Tibial nerve (tissue), 4 donors: ENCODE data around the gene PTK7. TPM values are rescaled to one million over a fixed set of nuclear protein-coding genes. Genes with fewer than 3 reads are reported as not detected.

Source experiments
- DNase-seq, 2 donors: peaks; one replicate each; pipeline ENCODE4 v3.0.0-alpha.2; 2019; ENCODE audit warnings: low spot score in 2 of 2
- H3K27ac ChIP-seq, 4 donors: fragments of 200-600 bp; sonication (generic) in 3 of 4; one replicate each; pipeline ENCODE4 v1.5.1; 2017 to 2019; ENCODE audit warnings: mild to moderate bottlenecking in 1 of 4
- H3K27me3 ChIP-seq, 2 donors: fragments of 200-600 bp; sonication (generic) in 1 of 2; one replicate each; pipeline versions ENCODE4 v1.5.1 to v1.6.0; 2017 to 2019
- H3K36me3 ChIP-seq, 3 donors: fragments of 200-600 bp; sonication (generic); one replicate each; pipeline ENCODE4 v1.5.1; 2018 to 2019
- H3K4me1 ChIP-seq, 4 donors: fragments of 200-600 bp; sonication (generic) in 3 of 4; one replicate each; pipeline ENCODE4 v1.5.1; 2017 to 2019
- H3K4me3 ChIP-seq, 4 donors: fragments of 200-600 bp; sonication (generic) in 3 of 4; one replicate each; pipeline ENCODE4 v1.5.1; 2017 to 2019; ENCODE audit warnings: mild to moderate bottlenecking in 1 of 4, moderate library complexity in 1 of 4
- H3K9me3 ChIP-seq, 4 donors: fragments of 200-600 bp; sonication (generic) in 3 of 4; one replicate each; pipeline ENCODE4 v1.5.1; 2017 to 2019
- CTCF ChIP-seq, 5 experiments: fragments of 200-600 bp in 3 of 5; fragments of 450-650 bp in 2 of 5; sonication (generic) in 3 of 5; IDR thresholded peaks; one replicate each; pipeline ENCODE4 v1.5.1; 2016 to 2019; ENCODE audit warnings: antibody characterized with exemption in 5 of 5, mild to moderate bottlenecking in 3 of 5, moderate library complexity in 2 of 5
- EP300 ChIP-seq, 2 donors: sonication (generic); formaldehyde crosslinking; IDR thresholded peaks; one replicate each; pipeline ENCODE4 v1.6.1; 2017; ENCODE audit warnings: antibody characterized with exemption in 2 of 2, mild to moderate bottlenecking in 1 of 2
- POLR2A ChIP-seq, 2 donors: fragments of 450-650 bp; IDR thresholded peaks; one replicate each; pipeline ENCODE4 v1.6.1; 2017; ENCODE audit warnings: antibody characterized with exemption in 2 of 2, mild to moderate bottlenecking in 2 of 2, moderate library complexity in 2 of 2
- WGBS, 2 donors: methylation state at CpG; one replicate each; pipeline ENCODE4 v1.1.5; 2018; 5-methylcytosine and 5-hydroxymethylcytosine counted together
- total RNA-seq, 4 donors: library from RNA; depleted of rRNA; stranded (reverse); fragments of >200 nt; gene quantifications; one replicate each; pipeline ENCODE4 v1.1.0, GENCODE V29; 2016

PTK7 gene
- total RNA-seq, 4 donors from 2014 or later, result 1.5 to 5.5 (median 3.9) TPM

GRCh38 chr6:43174263-43175112, 98.4 kb downstream of the PTK7 start:
- DNase-seq, result peak; percentile 93 to 98
- no peaks in the 10 kb centered on the region for H3K9me3 ChIP-seq
- H3K27ac ChIP-seq, result peak overlapping the region; percentile 82 to 100 (median 97)
- H3K4me3 ChIP-seq, result peak overlapping the region; percentile 29 to 57 (median 46)
- H3K36me3 ChIP-seq, result peaks cover 3 to 38% (median 14%) of the 10 kb centered on the region in 3 donors
- WGBS, 2 donors, result 0% methylated on average over 10 to 11 of the region's 32 CpGs
- peaks cover 0 to 41% (median 26%) of the 10 kb centered on the region in 4 donors for H3K4me1 ChIP-seq
- TF ChIP-seq CTCF (IDR thresholded peaks at IDR 0.05), result peak in 2 of 5 experiments; percentile 70 to 71
- TF ChIP-seq EP300 (IDR thresholded peaks at IDR 0.05), result peak; percentile 81 to 92
- TF ChIP-seq POLR2A (IDR thresholded peaks at IDR 0.05), result peak; percentile 8 to 84
- H3K27me3 ChIP-seq, result no peaks in the 10 kb centered on the region

DNA sequence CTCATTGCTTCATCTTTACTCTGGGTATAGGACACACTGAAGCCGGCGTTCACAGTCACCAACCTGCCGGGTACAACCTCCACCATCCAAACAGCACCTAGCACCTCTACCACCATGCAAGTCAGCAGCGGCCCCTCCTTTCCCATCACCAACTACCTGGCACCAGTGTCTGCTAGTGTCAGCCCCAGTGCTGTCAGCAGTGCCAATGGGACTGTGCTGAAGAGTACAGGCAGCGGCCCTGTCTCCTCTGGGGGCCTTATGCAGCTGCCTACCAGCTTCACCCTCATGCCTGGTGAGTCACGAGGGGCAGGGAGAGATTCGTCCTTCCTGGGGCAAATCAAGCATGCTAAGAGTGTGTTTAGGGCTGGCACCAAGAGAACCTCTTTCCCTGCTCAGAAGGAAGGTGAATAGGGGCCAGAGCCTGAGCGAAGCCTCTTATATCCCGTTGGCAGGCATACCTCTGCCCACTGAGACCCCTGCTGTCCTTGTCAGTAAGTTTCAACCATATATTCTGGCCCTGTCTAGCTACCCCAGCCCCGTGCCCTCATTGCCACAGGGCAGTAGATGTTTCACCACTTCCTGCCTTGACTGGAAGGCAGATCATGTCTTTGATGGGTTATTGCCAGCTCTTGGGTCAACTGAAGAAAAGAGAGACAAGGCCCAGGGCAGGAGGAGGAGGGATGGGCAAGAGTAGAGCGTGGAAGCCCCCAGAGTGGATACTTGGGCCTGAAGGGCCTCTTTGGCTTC, 99.7 kb downstream of the PTK7 start:
- H3K4me3 ChIP-seq, result no peak overlapping the region
- H3K27me3 ChIP-seq, result no peaks in the 10 kb centered on the region
- 87 to 88% methylated on average over 11 of the region's 11 CpGs for WGBS, 2 donors
- H3K9me3 ChIP-seq, result no peaks in the 10 kb centered on the region
- H3K27ac ChIP-seq, result peak overlapping the region in 2 of 4 donors; percentile 96 to 100
- H3K4me1 ChIP-seq, result peaks cover 0 to 37% (median 26%) of the 10 kb centered on the region in 4 donors
- H3K36me3 ChIP-seq, result peaks cover 3 to 47% (median 16%) of the 10 kb centered on the region in 3 donors
- no peak for DNase-seq
- TF ChIP-seq POLR2A (IDR thresholded peaks at IDR 0.05), result no peak
- no peak for TF ChIP-seq CTCF (IDR thresholded peaks at IDR 0.05)
- no peak for TF ChIP-seq EP300 (IDR thresholded peaks at IDR 0.05)

GRCh38 chr6:43176423-43176786, 100.3 kb downstream of the PTK7 start:
- DNase-seq, result no peak
- Histone ChIP-seq H3K4me1 (peaks cover 0 to 42% (median 26%) of the 10 kb centered on the region in 4 donors), H3K4me3 (no peak overlapping the region), H3K27ac (peak overlapping the region in 2 of 4 donors; percentile 96 to 100), H3K27me3 (no peaks in the 10 kb centered on the region), H3K36me3 (peaks cover 3 to 47% (median 16%) of the 10 kb centered on the region in 3 donors), H3K9me3 (no peaks in the 10 kb centered on the region)
- TF ChIP-seq POLR2A (IDR thresholded peaks at IDR 0.05), result no peak
- TF ChIP-seq CTCF (IDR thresholded peaks at IDR 0.05), result no peak
- TF ChIP-seq EP300 (IDR thresholded peaks at IDR 0.05), result no peak
- WGBS, 2 donors, result 93 to 97% methylated on average over 4 to 6 of the region's 6 CpGs

GRCh38 chr6:43178150-43178549, 102.0 kb downstream of the PTK7 start:
- Histone ChIP-seq H3K27ac (no peak overlapping the region), H3K4me1 (peaks cover 0 to 47% (median 23%) of the 10 kb centered on the region in 4 donors), H3K36me3 (peaks cover 3 to 47% (median 16%) of the 10 kb centered on the region in 3 donors), H3K9me3 (no peaks in the 10 kb centered on the region), H3K4me3 (no peak overlapping the region), H3K27me3 (no peaks in the 10 kb centered on the region)
- TF ChIP-seq EP300 (IDR thresholded peaks at IDR 0.05), result no peak
- TF ChIP-seq CTCF (IDR thresholded peaks at IDR 0.05), result no peak
- no peak for TF ChIP-seq POLR2A (IDR thresholded peaks at IDR 0.05)
- DNase-seq, result no peak
- 80 to 86% methylated on average over 9 to 12 of the region's 12 CpGs for WGBS, 2 donors
